HepG2 (cell line): ENCODE data around the gene ENTREP3. TPM values are rescaled to one million over a fixed set of nuclear protein-coding genes. Genes with fewer than 3 reads are reported as not detected.

Source experiments
- ATF4 ChIP-seq, 2 experiments: fragments of 450-650 bp in 1 of 2; sonication (generic) in 1 of 2; formaldehyde crosslinking; IDR thresholded peaks; 2 replicates each; pipeline versions ENCODE4 v1.5.0 to v1.8.0; 2020 to 2022; ENCODE audit warnings: mild to moderate bottlenecking in 1 of 2, missing genetic modification reagents in 1 of 2
- CERS6 ChIP-seq: sonication (generic); formaldehyde crosslinking; IDR thresholded peaks from 2 replicates; pipeline ENCODE4 v1.5.0; 2020; ENCODE audit warnings: missing genetic modification reagents
- E2F2 ChIP-seq: sonication (generic); formaldehyde crosslinking; IDR thresholded peaks from 2 replicates; pipeline ENCODE4 v1.4.0; 2020; ENCODE audit warnings: missing genetic modification reagents, borderline replicate concordance
- HNF1A ChIP-seq, 2 experiments: sonication (generic) in 1 of 2; formaldehyde crosslinking in 1 of 2; IDR thresholded peaks; 2 replicates each; pipeline versions ENCODE4 v1.4.0 to v1.6.1; 2016 to 2020; ENCODE audit warnings: borderline replicate concordance in 1 of 2, low read depth in 1 of 2, mild to moderate bottlenecking in 1 of 2, missing genetic modification reagents in 1 of 2
- IKZF1 ChIP-seq: fragments of 450-650 bp; IDR thresholded peaks from 2 replicates; pipeline ENCODE4 v1.7.1; 2016
- MEIS1 ChIP-seq: sonication (generic); formaldehyde crosslinking; IDR thresholded peaks from 2 replicates; pipeline ENCODE4 v1.9.0; 2021; ENCODE audit warnings: mild to moderate bottlenecking, missing genetic modification reagents, moderate library complexity, borderline replicate concordance
- MIXL1 ChIP-seq: IDR thresholded peaks from 2 replicates; pipeline ENCODE4 v1.6.1; 2016
- MXD4 ChIP-seq: IDR thresholded peaks from 2 replicates; pipeline ENCODE4 v1.6.1; 2016; ENCODE audit warnings: mild to moderate bottlenecking, missing biosample characterization, missing genetic modification reagents
- NPAS2 ChIP-seq: sonication (generic); formaldehyde crosslinking; IDR thresholded peaks from 2 replicates; pipeline ENCODE4 v1.8.0; 2022; ENCODE audit warnings: mild to moderate bottlenecking, missing genetic modification reagents, borderline replicate concordance
- THAP8 ChIP-seq: sonication (generic); formaldehyde crosslinking; IDR thresholded peaks from 2 replicates; pipeline ENCODE4 v1.5.1; 2020; ENCODE audit warnings: missing genetic modification reagents, mild to moderate bottlenecking, borderline replicate concordance
- ZMAT3 ChIP-seq: sonication (generic); formaldehyde crosslinking; conservative IDR thresholded peaks from 2 replicates; pipeline ENCODE4 v1.7.0; 2021; ENCODE audit warnings: missing genetic modification reagents
- ZNF251 ChIP-seq: sonication (generic); formaldehyde crosslinking; IDR thresholded peaks from 2 replicates; pipeline ENCODE4 v1.9.0; 2021; ENCODE audit warnings: mild to moderate bottlenecking, missing genetic modification reagents
- ZNF496 ChIP-seq: sonication (generic); formaldehyde crosslinking; IDR thresholded peaks from 2 replicates; pipeline ENCODE4 v1.8.1; 2023; ENCODE audit warnings: mild to moderate bottlenecking, moderate library complexity, missing genetic modification reagents; ENCODE audit not compliant: insufficient replicate concordance
- ZNF879 ChIP-seq: sonication (generic); formaldehyde crosslinking; IDR thresholded peaks from 2 replicates; pipeline ENCODE4 v1.8.1; 2023; ENCODE audit warnings: missing genetic modification reagents
- polyA plus RNA-seq, 8 experiments: library from polyadenylated mRNA; depleted of rRNA in 3 of 8; stranded (reverse) in 7 of 8; unstranded in 1 of 8; fragments of >200 nt; fragmentation: Illumina TruSeq in 4 of 8; extraction: Trizol in 4 of 8; gene quantifications; 2 replicates each; pipeline versions ENCODE4 v1.2.1 to v1.2.3, GENCODE V29; 2011 to 2016; ENCODE audit warnings: low read depth in 4 of 8, missing spikeins in 1 of 8, mixed read lengths in 1 of 8; ENCODE audit not compliant: insufficient read depth in 1 of 8
- total RNA-seq, 5 experiments: library from RNA; depleted of rRNA; stranded (reverse); fragments of >200 nt; fragmentation: Illumina TruSeq; extraction: Trizol; gene quantifications; 2 replicates each; pipeline ENCODE4 v1.2.3, GENCODE V29; 2016; ENCODE audit warnings: low read depth in 1 of 5

Gene ENTREP3
- total and polyA plus RNA-seq, 2 of the 13 experiments (the other 11 are each of a cell fraction or from before 2014, with no cell fraction given), result 4.1 to 9.9 TPM

GRCh38 chr1:155250633-155251449 lies 4.4 kb downstream of the ENTREP3 start (continued):
- TF ChIP-seq MEIS1 (CRISPR knock-in tag) (0 out of 2 replicates have a peak, but pooled peaks have one; percentile 50), NPAS2 (CRISPR knock-in tag) (no peak), ZNF496 (no peak), CERS6 (CRISPR knock-in tag) (no peak), ZMAT3 (no peak), MIXL1 (CRISPR knock-in tag) (no peak), E2F2 (CRISPR knock-in tag) (no peak), ATF4 (CRISPR knock-in tag; IDR thresholded peaks at IDR 0.05) (no peak), HNF1A (IDR thresholded peaks at IDR 0.05; ENCODE audit: low read depth) (no peak), HNF1A (CRISPR knock-in tag; IDR thresholded peaks at IDR 0.05; ENCODE audit: borderline replicate concordance) (no peak), ZNF879 (no peak), ZNF251 (CRISPR knock-in tag) (no peak), MXD4 (CRISPR knock-in tag) (no peak), THAP8 (CRISPR knock-in tag) (no peak), IKZF1 (no peak)
